ENCODE results near the gene NR3C2. TPM values are rescaled to one million over a fixed set of nuclear protein-coding genes. Genes with fewer than 3 reads are reported as not detected.
"Not testable (repeated sequence)": the region's sequence is repeated elsewhere in the genome, so short reads cannot be mapped to it uniquely, and the experiment has no call there.

The NR3C2 gene
- polyA plus RNA-seq, 1 experiment, result 0.14 TPM

GRCh38 chr4:148090503-148091476, 351.4 kb downstream of the NR3C2 start:
- ChIA-PET CTCF (no interaction called here), POLR2A (no interaction called here)
- H3K27ac ChIP-seq (ENCODE audit: low read depth, low read length), result no peak overlapping the region
- no peak overlapping the region for H3K4me3 ChIP-seq (ENCODE audit: low read depth, low read length)
- H3K27me3 ChIP-seq (ENCODE audit: control insufficient read depth, insufficient read depth, low read length), result no peaks in the 10 kb centered on the region
- TF ChIP-seq, protein P1, sequence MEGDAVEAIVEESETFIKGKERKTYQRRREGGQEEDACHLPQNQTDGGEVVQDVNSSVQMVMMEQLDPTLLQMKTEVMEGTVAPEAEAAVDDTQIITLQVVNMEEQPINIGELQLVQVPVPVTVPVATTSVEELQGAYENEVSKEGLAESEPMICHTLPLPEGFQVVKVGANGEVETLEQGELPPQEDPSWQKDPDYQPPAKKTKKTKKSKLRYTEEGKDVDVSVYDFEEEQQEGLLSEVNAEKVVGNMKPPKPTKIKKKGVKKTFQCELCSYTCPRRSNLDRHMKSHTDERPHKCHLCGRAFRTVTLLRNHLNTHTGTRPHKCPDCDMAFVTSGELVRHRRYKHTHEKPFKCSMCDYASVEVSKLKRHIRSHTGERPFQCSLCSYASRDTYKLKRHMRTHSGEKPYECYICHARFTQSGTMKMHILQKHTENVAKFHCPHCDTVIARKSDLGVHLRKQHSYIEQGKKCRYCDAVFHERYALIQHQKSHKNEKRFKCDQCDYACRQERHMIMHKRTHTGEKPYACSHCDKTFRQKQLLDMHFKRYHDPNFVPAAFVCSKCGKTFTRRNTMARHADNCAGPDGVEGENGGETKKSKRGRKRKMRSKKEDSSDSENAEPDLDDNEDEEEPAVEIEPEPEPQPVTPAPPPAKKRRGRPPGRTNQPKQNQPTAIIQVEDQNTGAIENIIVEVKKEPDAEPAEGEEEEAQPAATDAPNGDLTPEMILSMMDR (IDR thresholded peaks at IDR 0.05; ENCODE audit: low read depth, low read length), result no peak
- no peaks in the 10 kb centered on the region; the same call in 1 of the 2 replicates for H3K9me3 ChIP-seq (ENCODE audit: control insufficient read depth, insufficient read depth, low read length)
- no peak for DNase-seq (ENCODE audit: low read depth, low spot score)

- H3K9me3 ChIP-seq (ENCODE audit: control insufficient read depth, insufficient read depth, low read length), result no peaks in the 10 kb centered on the region; the same call in 1 of the 2 replicates
- no peak overlapping the region for H3K27ac ChIP-seq (ENCODE audit: low read depth, low read length)
- H3K4me3 ChIP-seq (ENCODE audit: low read depth, low read length), result no peak overlapping the region
- no peaks in the 10 kb centered on the region for H3K27me3 ChIP-seq (ENCODE audit: control insufficient read depth, insufficient read depth, low read length)
- TF ChIP-seq, protein P1 (IDR thresholded peaks at IDR 0.05; ENCODE audit: low read depth, low read length), result no peak
- DNase-seq (ENCODE audit: low read depth, low spot score), result no peak
- POLR2A ChIA-PET, result no interaction called here
- CTCF ChIA-PET, result no interaction called here
Observed at GRCh38 chr4:148090029-148090428, 352.2 kb downstream of the NR3C2 start.

GRCh38 chr4:148089624-148090023, 352.6 kb downstream of the NR3C2 start:
- H3K27me3 ChIP-seq (ENCODE audit: control insufficient read depth, insufficient read depth, low read length), result no peaks in the 10 kb centered on the region
- TF ChIP-seq, protein P1 (IDR thresholded peaks at IDR 0.05; ENCODE audit: low read depth, low read length), result no peak
- CTCF ChIA-PET, result no interaction called here
- DNase-seq (ENCODE audit: low read depth, low spot score), result no peak
- POLR2A ChIA-PET, result no interaction called here
- H3K4me3 ChIP-seq (ENCODE audit: low read depth, low read length), result no peak overlapping the region
- no peaks in the 10 kb centered on the region; the same call in 1 of the 2 replicates for H3K9me3 ChIP-seq (ENCODE audit: control insufficient read depth, insufficient read depth, low read length)
- peak overlapping the region; percentile 21 for H3K27ac ChIP-seq (ENCODE audit: low read depth, low read length)

- H3K4me3 ChIP-seq (ENCODE audit: low read depth, low read length); H3K27ac ChIP-seq (ENCODE audit: low read depth, low read length); DNase-seq (ENCODE audit: low read depth, low spot score); POLR2A ChIA-PET; CTCF ChIA-PET; H3K27me3 ChIP-seq (ENCODE audit: control insufficient read depth, insufficient read depth, low read length): not testable (repeated sequence)
- peaks cover 16% of the 10 kb centered on the region for H3K9me3 ChIP-seq (ENCODE audit: control insufficient read depth, insufficient read depth, low read length)
Observed at GRCh38 chr4:148083073-148083472, 359.1 kb downstream of the NR3C2 start.

GRCh38 chr4:148081745-148082144, 360.5 kb downstream of the NR3C2 start:
- Histone ChIP-seq H3K9me3 (ENCODE audit: control insufficient read depth, insufficient read depth, low read length) (peaks cover 20% of the 10 kb centered on the region), H3K27me3 (ENCODE audit: control insufficient read depth, insufficient read depth, low read length) (no peaks in the 10 kb centered on the region), H3K4me3 (ENCODE audit: low read depth, low read length) (no peak overlapping the region), H3K27ac (ENCODE audit: low read depth, low read length) (no peak overlapping the region)
- TF ChIP-seq, protein P1 (IDR thresholded peaks at IDR 0.05; ENCODE audit: low read depth, low read length), result no peak
- POLR2A ChIA-PET, result no interaction called here
- DNase-seq (ENCODE audit: low read depth, low spot score), result no peak
- CTCF ChIA-PET, result no interaction called here

All from AG04450 (cell line).